HEK293 (cell line): ENCODE results near the gene RNF151.
A peak's percentile ranks its signal among the peaks of the same experiment; 100 is the strongest.

Experiments
- CTCF ChIA-PET: fragments of 350-600 bp; formaldehyde crosslinking; extraction: SDS; loops from one replicate; lab custom pipeline; 2021; ENCODE audit warnings: antibody characterized with exemption; lab: Yijun Ruan, JAX
- POLR2A ChIA-PET: fragments of 300-600 bp; formaldehyde crosslinking; extraction: SDS; loops from one replicate; lab custom pipeline; 2020; ENCODE audit warnings: antibody characterized with exemption, inconsistent platforms; lab: Yijun Ruan, JAX
- H3K27ac ChIP-seq: fragments of 200-500 bp; sonication (Bioruptor generic); 2 replicates; pipeline ENCODE4 v1.5.1; 2014; ENCODE audit warnings: low read depth, low read length, control low read depth, inconsistent platforms; ENCODE audit errors: extremely low read depth
- H3K36me3 ChIP-seq, 2 experiments: fragments of 200-500 bp in 1 of 2; sonication (Bioruptor generic) in 1 of 2; 1 replicate in 1 of 2; 2 replicates in 1 of 2; pipeline ENCODE4 v1.5.1; 2014 to 2017; ENCODE audit warnings: inconsistent platforms in 2 of 2, low read length in 2 of 2; ENCODE audit not compliant: control insufficient read depth in 2 of 2, insufficient read depth in 1 of 2
- H3K4me1 ChIP-seq: fragments of 200-500 bp; sonication (Bioruptor generic); 2 replicates; pipeline ENCODE4 v1.5.1; 2014; ENCODE audit warnings: mild to moderate bottlenecking, low read length, inconsistent platforms; ENCODE audit not compliant: control insufficient read depth, insufficient read depth
- H3K4me3 ChIP-seq: 2 replicates; pipeline ENCODE4 v1.5.1; 2011; ENCODE audit warnings: low read depth, mild to moderate bottlenecking, control low read depth, low read length, moderate library complexity
- H3K9me3 ChIP-seq: fragments of 200-500 bp; sonication (Bioruptor generic); 2 replicates; pipeline ENCODE4 v1.5.1; 2014; ENCODE audit warnings: low read depth, low read length, inconsistent platforms; ENCODE audit not compliant: control insufficient read depth, insufficient read depth
- AEBP2 ChIP-seq: fragments of 450-650 bp; formaldehyde crosslinking; IDR thresholded peaks from 2 replicates; pipeline ENCODE4 v1.5.1; 2016; ENCODE audit warnings: missing biosample characterization, missing genetic modification characterization, borderline replicate concordance
- BCL11B ChIP-seq: fragments of 450-650 bp; formaldehyde crosslinking; IDR thresholded peaks from 2 replicates; pipeline ENCODE4 v1.5.1; 2016; ENCODE audit warnings: low read depth, missing biosample characterization, missing genetic modification characterization
- CTCF ChIP-seq: fragments of 450-650 bp; formaldehyde crosslinking; IDR thresholded peaks from 2 replicates; pipeline ENCODE4 v1.5.1; 2016; ENCODE audit warnings: missing biosample characterization, missing genetic modification characterization
- GLIS1 ChIP-seq: fragments of 450-650 bp; formaldehyde crosslinking; IDR thresholded peaks from 2 replicates; pipeline ENCODE4 v1.5.1; 2016; ENCODE audit warnings: missing biosample characterization, missing genetic modification characterization
- KLF1 ChIP-seq: fragments of 450-650 bp; formaldehyde crosslinking; IDR thresholded peaks from 2 replicates; pipeline ENCODE4 v1.5.1; 2016; ENCODE audit warnings: missing biosample characterization, missing genetic modification characterization
- SALL2 ChIP-seq: fragments of 450-650 bp; formaldehyde crosslinking; IDR thresholded peaks from 2 replicates; pipeline ENCODE4 v1.5.0; 2017; ENCODE audit warnings: missing biosample characterization, mild to moderate bottlenecking, missing genetic modification characterization, borderline replicate concordance
- SCRT1 ChIP-seq: fragments of 450-650 bp; formaldehyde crosslinking; IDR thresholded peaks from 2 replicates; pipeline ENCODE4 v1.5.1; 2016; ENCODE audit warnings: missing biosample characterization, missing genetic modification characterization, borderline replicate concordance
- SETDB1 ChIP-seq: IDR thresholded peaks from one replicate; pipeline ENCODE4 v1.6.1; 2017; ENCODE audit warnings: mild to moderate bottlenecking, low read length, moderate library complexity, mixed read lengths; ENCODE audit not compliant: insufficient read length
- SP7 ChIP-seq: fragments of 450-650 bp; formaldehyde crosslinking; IDR thresholded peaks from 2 replicates; pipeline ENCODE4 v1.5.1; 2016; ENCODE audit warnings: missing biosample characterization, missing genetic modification characterization
- YY2 ChIP-seq: fragments of 450-650 bp; formaldehyde crosslinking; IDR thresholded peaks from 2 replicates; pipeline ENCODE4 v1.5.1; 2016; ENCODE audit warnings: missing biosample characterization, missing genetic modification characterization
- ZBTB11 ChIP-seq: fragments of 450-650 bp; formaldehyde crosslinking; conservative IDR thresholded peaks from 2 replicates; pipeline ENCODE4 v1.5.1; 2016; ENCODE audit warnings: low read depth, missing biosample characterization, missing genetic modification characterization
- ZBTB49 ChIP-seq: fragments of 450-650 bp; formaldehyde crosslinking; IDR thresholded peaks from 2 replicates; pipeline ENCODE4 v1.5.1; 2016; ENCODE audit warnings: missing biosample characterization, missing genetic modification characterization, low read depth
- ZFP41 ChIP-seq: fragments of 450-650 bp; formaldehyde crosslinking; IDR thresholded peaks from 2 replicates; pipeline ENCODE4 v1.5.1; 2016; ENCODE audit warnings: missing biosample characterization, missing genetic modification characterization, borderline replicate concordance
- ZIC2 ChIP-seq: fragments of 450-650 bp; formaldehyde crosslinking; IDR thresholded peaks from 2 replicates; pipeline ENCODE4 v1.5.1; 2016; ENCODE audit warnings: missing biosample characterization, missing genetic modification characterization
- ZNF138 ChIP-seq: fragments of 450-650 bp; formaldehyde crosslinking; IDR thresholded peaks from 2 replicates; pipeline ENCODE4 v1.5.1; 2016; ENCODE audit warnings: missing biosample characterization, missing genetic modification characterization, borderline replicate concordance
- ZNF175 ChIP-seq: fragments of 450-650 bp; formaldehyde crosslinking; IDR thresholded peaks from 2 replicates; pipeline ENCODE4 v1.5.1; 2016; ENCODE audit warnings: missing biosample characterization, missing genetic modification characterization
- ZNF23 ChIP-seq: fragments of 450-650 bp; formaldehyde crosslinking; IDR thresholded peaks from 2 replicates; pipeline ENCODE4 v1.5.1; 2016; ENCODE audit warnings: missing biosample characterization, missing genetic modification characterization, borderline replicate concordance
- ZNF248 ChIP-seq: fragments of 450-650 bp; formaldehyde crosslinking; IDR thresholded peaks from 2 replicates; pipeline ENCODE4 v1.5.1; 2017; ENCODE audit warnings: missing biosample characterization, missing genetic modification characterization
- ZNF366 ChIP-seq: fragments of 450-650 bp; formaldehyde crosslinking; conservative IDR thresholded peaks from 2 replicates; pipeline ENCODE4 v1.5.1; 2016; ENCODE audit warnings: missing biosample characterization, missing genetic modification characterization
- ZNF529 ChIP-seq: fragments of 450-650 bp; formaldehyde crosslinking; IDR thresholded peaks from 2 replicates; pipeline ENCODE4 v1.5.1; 2017; ENCODE audit warnings: missing genetic modification characterization, missing biosample characterization; ENCODE audit not compliant: insufficient replicate concordance
- ZNF560 ChIP-seq: fragments of 450-650 bp; formaldehyde crosslinking; IDR thresholded peaks from 2 replicates; pipeline ENCODE4 v1.5.1; 2017; ENCODE audit warnings: missing biosample characterization, missing genetic modification characterization, borderline replicate concordance
- ZNF585B ChIP-seq: fragments of 450-650 bp; formaldehyde crosslinking; IDR thresholded peaks from 2 replicates; pipeline ENCODE4 v1.5.1; 2016; ENCODE audit warnings: missing biosample characterization, missing genetic modification characterization
- ZNF624 ChIP-seq: fragments of 450-650 bp; formaldehyde crosslinking; IDR thresholded peaks from 2 replicates; pipeline ENCODE4 v1.5.1; 2017; ENCODE audit warnings: missing biosample characterization, missing genetic modification characterization
- ZNF670 ChIP-seq: fragments of 450-650 bp; formaldehyde crosslinking; IDR thresholded peaks from 2 replicates; pipeline ENCODE4 v1.5.1; 2016; ENCODE audit warnings: missing biosample characterization, missing genetic modification characterization, low read depth
- ZNF692 ChIP-seq: fragments of 450-650 bp; formaldehyde crosslinking; IDR thresholded peaks from 2 replicates; pipeline ENCODE4 v1.5.1; 2016; ENCODE audit warnings: missing biosample characterization, missing genetic modification characterization
- ZNF843 ChIP-seq: fragments of 450-650 bp; formaldehyde crosslinking; IDR thresholded peaks from 2 replicates; pipeline ENCODE4 v1.5.1; 2016; ENCODE audit warnings: missing biosample characterization, missing genetic modification characterization

RNF151 gene

GRCh38 chr16:1960665-1961630, 5.7 kb upstream of the RNF151 start:
- CTCF ChIA-PET: interaction anchor here (1.2 to 2.1 kb wide), 4 partner anchors 11 to 45 kb away, joined by 3 to 6 read pairs (median 4); partner anchors contain the start of gene TBL3
- H3K4me1 ChIP-seq: no peaks in the 10 kb centered on the region; the same call in 1 of the 2 replicates
- no peaks in the 10 kb centered on the region for H3K9me3 ChIP-seq
- peak overlapping the region; percentile 94 for H3K4me3 ChIP-seq
- peaks cover 0 to 35% of the 10 kb centered on the region in 2 experiments; a peak in 1 of 3 replicates for H3K36me3 ChIP-seq
- POLR2A ChIA-PET: interaction anchor here (0.6 to 2.4 kb wide), 18 partner anchors 9 to 397 kb away, joined by 3 to 17 read pairs (median 4); partner anchors contain the start of genes GFER, MSRB1, NUBP2 and SPSB3
- peak overlapping the region; percentile 96 for H3K27ac ChIP-seq
- no peak for TF ChIP-seq CTCF (tag by site-specific recombination)
- TF ChIP-seq ZNF529: no peak
- no peak for TF ChIP-seq ZNF624
- TF ChIP-seq KLF1 (tag by site-specific recombination): no peak
- no peak; the same call in 1 of the 2 replicates for TF ChIP-seq ZNF843 (tag by site-specific recombination)
- no peak for TF ChIP-seq ZNF670 (tag by site-specific recombination)
- TF ChIP-seq AEBP2 (tag by site-specific recombination): no peak
- TF ChIP-seq SP7 (tag by site-specific recombination): peak; percentile 26
- no peak for TF ChIP-seq ZBTB49 (tag by site-specific recombination)
- TF ChIP-seq SCRT1: no peak
- TF ChIP-seq ZIC2: peak; percentile 91
- TF ChIP-seq GLIS1: no peak; the same call in 1 of the 2 replicates
- TF ChIP-seq ZNF585B: no peak
- no peak for TF ChIP-seq ZFP41 (tag by site-specific recombination)
- no peak for TF ChIP-seq SETDB1
- no peak; the same call in 1 of the 2 replicates for TF ChIP-seq ZNF692 (tag by site-specific recombination)
- TF ChIP-seq BCL11B (tag by site-specific recombination): no peak; the same call in 1 of the 2 replicates
- TF ChIP-seq ZNF366 (tag by site-specific recombination): peak; percentile 62
- TF ChIP-seq ZBTB11: peak; percentile 25; the same call in 1 of the 2 replicates
- no peak for TF ChIP-seq ZNF175 (tag by site-specific recombination)
- no peak for TF ChIP-seq SALL2 (tag by site-specific recombination)
- TF ChIP-seq YY2: no peak
- no peak for TF ChIP-seq ZNF23 (tag by site-specific recombination)
- TF ChIP-seq ZNF560 (tag by site-specific recombination): no peak
- TF ChIP-seq ZNF248 (tag by site-specific recombination): no peak
- no peak for TF ChIP-seq ZNF138 (tag by site-specific recombination)
